HG02610 (cell line): ENCODE measurements around the gene SEC22C.

Source experiments
- ATAC-seq: cut with Tn5 transposase; IDR thresholded peaks from one replicate; pipeline ENCODE4 v1.9.1; 2021; ENCODE audit warnings: mild to moderate bottlenecking, moderate library complexity; ENCODE audit not compliant: unreplicated experiment

Gene SEC22C

GRCh38 chr3:42501321-42501680 lies 80.5 kb downstream of the SEC22C start:
- no peak for ATAC-seq

GRCh38 chr3:42500909-42501308 lies 80.9 kb downstream of the SEC22C start:
- ATAC-seq, result no peak

- ATAC-seq, result no peak
Observed at GRCh38 chr3:42500091-42500490, 81.7 kb downstream of the SEC22C start.

GRCh38 chr3:42499478-42499871 lies 82.3 kb downstream of the SEC22C start:
- ATAC-seq, result no peak

- ATAC-seq, result no peak
Observed at GRCh38 chr3:42498791-42499477, 82.8 kb downstream of the SEC22C start.

- no peak for ATAC-seq
Observed at GRCh38 chr3:42498034-42498433, 83.7 kb downstream of the SEC22C start.
